OCI-LY7 (cell line): ENCODE data around the gene AOAH. TPM values are rescaled to one million over a fixed set of nuclear protein-coding genes. Genes with fewer than 3 reads are reported as not detected.

Source experiments
- BruUV-seq: library from RNA; stranded (reverse); fragments of 400-500 nt; replicated peaks from 2 replicates; lab custom pipeline; 2021; lab: Mats Ljungman, UMichigan
- CTCF ChIA-PET: fragments of 300-600 bp; sonication (Branson Sonifier 250); formaldehyde crosslinking; loops from one replicate; lab custom pipeline; 2022; ENCODE audit warnings: antibody characterized with exemption; ENCODE audit not compliant: unreplicated experiment; lab: Charles Lee
- POLR2A ChIA-PET: fragments of 300-600 bp; sonication (Branson Sonifier 250); formaldehyde crosslinking; loops from one replicate; lab custom pipeline; 2022; ENCODE audit warnings: antibody characterized with exemption; lab: Charles Lee
- DNase-seq: peaks from one replicate; pipeline ENCODE4 v3.0.0-alpha.2; 2015; ENCODE audit warnings: low spot score
- H2AFZ ChIP-seq: fragments of 200-600 bp; sonication (generic), shearing (Covaris generic); 2 replicates; pipeline ENCODE4 v1.6.1; 2014; ENCODE audit warnings: mild to moderate bottlenecking, antibody characterized with exemption, low read length, moderate library complexity
- H3K27ac ChIP-seq: fragments of 200-600 bp; sonication (generic); 2 replicates; pipeline ENCODE4 v1.5.1; 2014; ENCODE audit warnings: mixed run types, low read depth, mild to moderate bottlenecking, moderate library complexity, low read length, inconsistent platforms; ENCODE audit not compliant: poor library complexity, severe bottlenecking
- H3K36me3 ChIP-seq: fragments of 200-600 bp; sonication (generic); 2 replicates; pipeline ENCODE4 v1.6.1; 2014; ENCODE audit warnings: mild to moderate bottlenecking, antibody characterized with exemption, low read length, moderate library complexity, mixed read lengths; ENCODE audit not compliant: insufficient read depth
- H3K4me1 ChIP-seq: fragments of 200-600 bp; sonication (generic); 2 replicates; pipeline ENCODE4 v1.5.1; 2014; ENCODE audit warnings: mild to moderate bottlenecking, low read length; ENCODE audit not compliant: insufficient read depth, poor library complexity, severe bottlenecking
- H3K4me2 ChIP-seq: fragments of 200-600 bp; sonication (generic); 2 replicates; pipeline ENCODE4 v1.6.1; 2014; ENCODE audit warnings: mild to moderate bottlenecking, low read length
- H3K4me3 ChIP-seq: fragments of 200-600 bp; sonication (generic); 2 replicates; pipeline ENCODE4 v1.5.1; 2014; ENCODE audit warnings: mild to moderate bottlenecking, low read depth, low read length; ENCODE audit not compliant: poor library complexity, severe bottlenecking
- H3K79me2 ChIP-seq: fragments of 200-600 bp; sonication (generic); 2 replicates; pipeline ENCODE4 v1.6.1; 2016; ENCODE audit warnings: low read depth, mild to moderate bottlenecking, low read length, moderate library complexity, mixed read lengths; ENCODE audit not compliant: insufficient read depth
- H3K9me2 ChIP-seq: fragments of 200-600 bp; sonication (generic); 2 replicates; pipeline ENCODE4 v1.6.1; 2016; ENCODE audit warnings: mild to moderate bottlenecking, low read length, mixed read lengths; ENCODE audit not compliant: insufficient read depth
- H3K9me3 ChIP-seq: fragments of 200-600 bp; sonication (generic); 2 replicates; pipeline ENCODE4 v1.6.1; 2014; ENCODE audit warnings: mild to moderate bottlenecking, mixed run types, low read length, mixed read lengths
- H4K20me1 ChIP-seq: fragments of 200-600 bp; sonication (generic); 2 replicates; pipeline ENCODE4 v1.6.1; 2014; ENCODE audit warnings: mild to moderate bottlenecking, antibody characterized with exemption, low read length, moderate library complexity, mixed read lengths; ENCODE audit not compliant: insufficient read depth
- EZH2phosphoT487 ChIP-seq: fragments of 200-600 bp; sonication (generic); IDR thresholded peaks from 2 replicates; pipeline ENCODE4 v1.6.1; 2018; ENCODE audit warnings: low read depth, borderline replicate concordance, mild to moderate bottlenecking, mixed run types, antibody characterized with exemption, low read length, moderate library complexity, mixed read lengths
- intact Hi-C: fragments of 100-400 bp; cut with micrococcal nuclease; formaldehyde crosslinking; loops from one replicate; pipeline ENCODE4 v1.10.0; 2022; ENCODE audit not compliant: unreplicated experiment
- total RNA-seq, 2 experiments: library from RNA; depleted of rRNA in 1 of 2; stranded (reverse); fragments of >200 nt in 1 of 2; shearing (Covaris generic) in 1 of 2; gene quantifications; 2 replicates each; pipeline ENCODE4 v1.2.3, GENCODE V29; 2014 to 2022
- TF ChIP-seq, protein P1 (sequence below): fragments of 200-600 bp; sonication (generic); conservative IDR thresholded peaks from 2 replicates; pipeline ENCODE4 v1.5.1; 2014; ENCODE audit warnings: mild to moderate bottlenecking, antibody characterized with exemption, low read length, moderate library complexity, mixed read lengths

The AOAH gene
- total RNA-seq, 2 experiments from 2014 or later, result 0.13 to 0.61 TPM

- TF ChIP-seq, protein P1, sequence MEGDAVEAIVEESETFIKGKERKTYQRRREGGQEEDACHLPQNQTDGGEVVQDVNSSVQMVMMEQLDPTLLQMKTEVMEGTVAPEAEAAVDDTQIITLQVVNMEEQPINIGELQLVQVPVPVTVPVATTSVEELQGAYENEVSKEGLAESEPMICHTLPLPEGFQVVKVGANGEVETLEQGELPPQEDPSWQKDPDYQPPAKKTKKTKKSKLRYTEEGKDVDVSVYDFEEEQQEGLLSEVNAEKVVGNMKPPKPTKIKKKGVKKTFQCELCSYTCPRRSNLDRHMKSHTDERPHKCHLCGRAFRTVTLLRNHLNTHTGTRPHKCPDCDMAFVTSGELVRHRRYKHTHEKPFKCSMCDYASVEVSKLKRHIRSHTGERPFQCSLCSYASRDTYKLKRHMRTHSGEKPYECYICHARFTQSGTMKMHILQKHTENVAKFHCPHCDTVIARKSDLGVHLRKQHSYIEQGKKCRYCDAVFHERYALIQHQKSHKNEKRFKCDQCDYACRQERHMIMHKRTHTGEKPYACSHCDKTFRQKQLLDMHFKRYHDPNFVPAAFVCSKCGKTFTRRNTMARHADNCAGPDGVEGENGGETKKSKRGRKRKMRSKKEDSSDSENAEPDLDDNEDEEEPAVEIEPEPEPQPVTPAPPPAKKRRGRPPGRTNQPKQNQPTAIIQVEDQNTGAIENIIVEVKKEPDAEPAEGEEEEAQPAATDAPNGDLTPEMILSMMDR, result no peak
- TF ChIP-seq EZH2phosphoT487, result no peak
- CTCF ChIA-PET, result no interaction called here
- POLR2A ChIA-PET, result interaction anchor here (0.6 kb wide), 2 partner anchors 8 to 28 kb away, joined by 3 read pairs; no protein-coding TSS in a partner anchor
- no peaks in the 10 kb centered on the region for H4K20me1 ChIP-seq
- intact Hi-C loops, result no loop called here
- no peak overlapping the region for H3K4me3 ChIP-seq
- H3K36me3 ChIP-seq, result no peaks in the 10 kb centered on the region
- no peak overlapping the region for H2AFZ ChIP-seq
- BruUV-seq, result no TSS peak
- no peak overlapping the region for H3K4me2 ChIP-seq
- no peaks in the 10 kb centered on the region for H3K4me1 ChIP-seq
- no peak overlapping the region for H3K27ac ChIP-seq
- no peaks in the 10 kb centered on the region for H3K9me3 ChIP-seq
- DNase-seq, result no peak
- H3K9me2 ChIP-seq, result no peaks in the 10 kb centered on the region
- H3K79me2 ChIP-seq, result no peaks in the 10 kb centered on the region
These were observed 260.0 kb downstream of the AOAH start for GRCh38 chr7:36464271-36464670.
